H1 (cell line): ENCODE results near the gene ASMT. TPM values are rescaled to one million over a fixed set of nuclear protein-coding genes. Genes with fewer than 3 reads are reported as not detected.

Experiments
- JUN ChIP-seq: IDR thresholded peaks from 2 replicates; pipeline ENCODE4 v1.6.1; 2011; ENCODE audit warnings: low read depth, mild to moderate bottlenecking, improper control_type of control experiment, low read length
- RXRA ChIP-seq: IDR thresholded peaks from 2 replicates; pipeline ENCODE4 v1.6.1; 2011; ENCODE audit warnings: low read depth, mild to moderate bottlenecking, low read length, moderate library complexity; ENCODE audit not compliant: insufficient read depth
- polyA plus RNA-seq, 7 experiments: library from polyadenylated mRNA; depleted of rRNA in 3 of 7; stranded (reverse) in 5 of 7; unstranded in 2 of 7; fragments of >200 nt in 5 of 7; fragments of 200-250 nt in 2 of 7; gene quantifications; 1 replicate in 5 of 7; 2 replicates in 1 of 7; 4 replicates in 1 of 7; pipeline versions ENCODE4 v1.2.1 to v1.2.3, GENCODE V29; 2011 to 2013; ENCODE audit warnings: missing spikeins in 2 of 7, mixed read lengths in 2 of 7
- total RNA-seq: library from RNA; stranded (reverse); fragmentation: NEBNext Ultra II Directional; extraction: Animal tissue kit (Norgen Biotek cat#: 25700); gene quantifications from 2 replicates; pipeline ENCODE4 v1.2.1, GENCODE V29; 2021

ASMT gene
- total and polyA plus RNA-seq, 2 of the 8 experiments (the other 6 are each of a cell fraction or from before 2014, with no cell fraction given) = 1.5 to 3.1 TPM

- TF ChIP-seq RXRA = no peak
- no peak for TF ChIP-seq JUN
- TF ChIP-seq, all 59 proteins: peak for 0
Observed at GRCh38 chrX:1577845-1578244, 37.0 kb upstream of the ASMT start (continued).
